Measurements from ENCODE around the gene NCF2. TPM values are rescaled to one million over a fixed set of nuclear protein-coding genes. Genes with fewer than 3 reads are reported as not detected.

The NCF2 gene
- total RNA-seq, 1 donor from 2014 or later, result 144 TPM

DNA sequence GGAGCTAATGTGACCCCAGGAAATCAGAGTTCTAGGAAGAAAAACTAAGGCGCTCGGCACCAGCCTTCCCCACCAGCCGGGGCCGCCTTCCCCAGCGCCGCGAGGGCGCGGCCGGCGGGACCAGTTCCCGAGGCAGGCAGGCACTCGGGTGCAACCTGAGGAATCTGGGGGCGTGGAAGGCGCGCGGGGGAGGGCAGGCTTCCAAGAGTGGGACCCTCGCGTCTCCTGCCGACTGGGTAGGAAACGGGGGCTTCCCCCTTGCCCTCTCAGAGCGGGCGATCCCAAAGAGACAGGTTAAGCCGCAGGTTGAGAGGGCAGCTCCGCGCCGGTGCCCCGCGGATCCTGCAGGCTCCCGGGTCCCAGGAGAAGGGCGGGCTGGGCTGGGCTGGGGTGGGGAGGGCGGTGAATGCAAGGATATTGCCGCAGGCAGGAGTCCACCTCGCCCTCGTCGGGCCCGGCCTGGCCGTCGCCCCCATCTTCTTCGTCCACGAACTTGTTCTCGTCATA lies 44.9 kb upstream of the NCF2 start:
- TF ChIP-seq, protein P1, sequence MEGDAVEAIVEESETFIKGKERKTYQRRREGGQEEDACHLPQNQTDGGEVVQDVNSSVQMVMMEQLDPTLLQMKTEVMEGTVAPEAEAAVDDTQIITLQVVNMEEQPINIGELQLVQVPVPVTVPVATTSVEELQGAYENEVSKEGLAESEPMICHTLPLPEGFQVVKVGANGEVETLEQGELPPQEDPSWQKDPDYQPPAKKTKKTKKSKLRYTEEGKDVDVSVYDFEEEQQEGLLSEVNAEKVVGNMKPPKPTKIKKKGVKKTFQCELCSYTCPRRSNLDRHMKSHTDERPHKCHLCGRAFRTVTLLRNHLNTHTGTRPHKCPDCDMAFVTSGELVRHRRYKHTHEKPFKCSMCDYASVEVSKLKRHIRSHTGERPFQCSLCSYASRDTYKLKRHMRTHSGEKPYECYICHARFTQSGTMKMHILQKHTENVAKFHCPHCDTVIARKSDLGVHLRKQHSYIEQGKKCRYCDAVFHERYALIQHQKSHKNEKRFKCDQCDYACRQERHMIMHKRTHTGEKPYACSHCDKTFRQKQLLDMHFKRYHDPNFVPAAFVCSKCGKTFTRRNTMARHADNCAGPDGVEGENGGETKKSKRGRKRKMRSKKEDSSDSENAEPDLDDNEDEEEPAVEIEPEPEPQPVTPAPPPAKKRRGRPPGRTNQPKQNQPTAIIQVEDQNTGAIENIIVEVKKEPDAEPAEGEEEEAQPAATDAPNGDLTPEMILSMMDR (IDR thresholded peaks at IDR 0.05), result no peak
- peak overlapping the region; percentile 88 for H3K4me3 ChIP-seq
- no peaks in the 10 kb centered on the region for H3K9me3 ChIP-seq
- no peaks in the 10 kb centered on the region for H3K27me3 ChIP-seq
- DNase-seq (peak; percentile 85), ATAC-seq (peak; percentile 60)
- peaks cover 17% of the 10 kb centered on the region for H3K36me3 ChIP-seq
- H3K4me1 ChIP-seq, result peaks cover 37% of the 10 kb centered on the region
- peak overlapping the region; percentile 96 for H3K27ac ChIP-seq
- intact Hi-C loops (cut with DNase I), result no loop called here

- no peak for DNase-seq
- H3K4me1 ChIP-seq, result peaks cover 43% of the 10 kb centered on the region
- intact Hi-C loops (cut with DNase I), result no loop called here
These were observed 44.3 kb upstream of the NCF2 start for GRCh38 chr1:183634429-183635065.

DNA sequence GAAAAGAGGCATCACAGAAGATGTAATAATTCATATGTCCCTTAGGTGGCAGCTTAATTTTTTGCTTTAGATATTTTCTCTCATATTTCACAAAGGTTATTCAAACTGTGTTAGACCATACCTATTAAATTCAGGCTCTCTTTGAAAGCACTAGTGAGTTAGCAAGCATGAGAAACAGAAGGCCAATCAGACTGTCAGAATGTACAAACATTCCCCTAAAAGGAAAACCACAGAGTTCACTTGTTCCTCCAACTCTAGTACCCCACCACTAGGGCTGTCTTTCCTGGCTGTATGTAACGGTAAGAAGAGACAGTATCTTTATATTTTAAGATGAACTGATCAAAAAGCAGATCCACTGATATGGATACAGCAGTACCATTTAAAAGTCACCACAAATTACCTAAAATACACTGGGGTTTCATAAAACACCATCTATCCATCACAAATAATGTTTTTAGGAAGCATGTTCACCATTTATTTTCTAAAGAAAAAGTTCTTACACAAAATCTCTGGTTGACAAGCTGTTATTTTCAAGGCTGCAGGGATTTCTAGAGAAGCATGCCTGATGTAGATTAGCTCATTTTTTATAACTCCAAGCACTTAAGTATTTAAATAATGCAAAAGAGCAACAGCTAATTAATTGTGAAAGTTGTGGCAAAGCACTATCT lies 43.6 kb upstream of the NCF2 start:
- ATAC-seq (peak; percentile 4), DNase-seq (no peak)
- Histone ChIP-seq H3K27me3 (no peaks in the 10 kb centered on the region), H3K27ac (peak overlapping the region; percentile 96), H3K36me3 (peaks cover 30% of the 10 kb centered on the region), H3K4me3 (peak overlapping the region; percentile 88), H3K9me3 (no peaks in the 10 kb centered on the region), H3K4me1 (peaks cover 47% of the 10 kb centered on the region)
- intact Hi-C loops (cut with DNase I), result no loop called here
- TF ChIP-seq, protein P1 (IDR thresholded peaks at IDR 0.05), result peak; percentile 45

More at GRCh38 chr1:183634429-183635065, 44.3 kb upstream of the NCF2 start:
- TF ChIP-seq, protein P1 (IDR thresholded peaks at IDR 0.05), result no peak
- H3K27me3 ChIP-seq, result no peaks in the 10 kb centered on the region
- H3K9me3 ChIP-seq, result no peaks in the 10 kb centered on the region
- peaks cover 23% of the 10 kb centered on the region for H3K36me3 ChIP-seq
- H3K27ac ChIP-seq, result peak overlapping the region; percentile 96
- peak overlapping the region; percentile 88 for H3K4me3 ChIP-seq
- ATAC-seq, result no peak

DNA sequence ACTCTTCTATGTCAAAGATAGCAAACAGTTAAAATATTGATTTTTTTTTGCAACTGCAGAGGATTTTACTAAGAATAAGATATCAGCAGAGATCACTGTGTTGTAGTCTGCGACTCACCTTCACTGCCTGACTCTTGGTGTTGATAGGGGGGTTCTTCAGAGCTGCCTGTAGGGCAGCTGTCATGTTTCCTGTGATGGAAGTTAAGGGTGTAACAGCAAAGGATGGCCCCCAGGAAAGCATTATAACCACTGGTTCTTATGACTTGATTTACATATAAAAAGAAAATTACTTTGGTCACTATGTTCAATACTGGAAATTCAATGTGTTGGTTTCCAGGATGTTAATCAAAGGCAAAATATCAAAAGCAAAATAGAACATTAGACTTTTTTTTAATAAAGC lies 42.7 kb upstream of the NCF2 start:
- TF ChIP-seq, protein P1 (IDR thresholded peaks at IDR 0.05), result no peak
- intact Hi-C loops (cut with DNase I), result no loop called here

DNA sequence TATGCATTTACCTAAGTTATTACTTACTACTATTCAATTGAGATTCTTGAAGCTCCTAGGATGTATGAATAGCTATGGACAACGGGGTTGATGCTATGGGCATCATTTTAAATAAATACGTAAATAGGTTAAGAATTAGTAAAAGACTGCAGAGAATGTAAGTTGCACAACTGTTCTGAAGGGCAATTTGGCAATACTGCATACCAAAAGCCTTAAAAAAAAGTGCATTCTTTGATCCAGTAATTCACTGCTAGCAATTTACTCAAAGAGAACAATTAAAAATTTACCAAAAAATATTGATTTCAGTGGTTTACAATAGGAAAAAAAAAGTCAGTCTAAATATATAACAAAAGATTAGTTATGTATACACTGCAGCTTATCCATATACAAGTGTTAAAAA lies 41.9 kb upstream of the NCF2 start:
- Histone ChIP-seq H3K27ac (peak overlapping the region; percentile 24), H3K4me3 (peak overlapping the region; percentile 88), H3K9me3 (no peaks in the 10 kb centered on the region), H3K36me3 (peaks cover 44% of the 10 kb centered on the region), H3K4me1 (peaks cover 58% of the 10 kb centered on the region), H3K27me3 (no peaks in the 10 kb centered on the region)
- DNase-seq (no peak), ATAC-seq (no peak)
- TF ChIP-seq, protein P1 (IDR thresholded peaks at IDR 0.05), result no peak
- intact Hi-C loops (cut with DNase I), result no loop called here

More for the DNA sequence above, 42.7 kb upstream of the NCF2 start:
- Histone ChIP-seq H3K36me3 (peaks cover 38% of the 10 kb centered on the region), H3K4me3 (peak overlapping the region; percentile 88), H3K4me1 (peaks cover 54% of the 10 kb centered on the region), H3K9me3 (no peaks in the 10 kb centered on the region), H3K27me3 (no peaks in the 10 kb centered on the region), H3K27ac (peak overlapping the region; percentile 24)
- ATAC-seq, result no peak
- no peak for DNase-seq

All from upper lobe of right lung (tissue), 1 donor.